Mesenchymal stem cell (in vitro differentiated cells and primary cell): ENCODE data around the gene ZBTB7C.

Source experiments
- DNase-seq: peaks from one replicate; pipeline ENCODE4 v3.0.0-alpha.2; 2013
- H2AFZ ChIP-seq: one replicate; pipeline ENCODE4 v1.6.1; 2013; ENCODE audit warnings: low read depth, mild to moderate bottlenecking, control low read depth, inconsistent platforms, low read length, moderate library complexity
- H2AK5ac ChIP-seq: 2 replicates; pipeline ENCODE4 v1.6.1; 2013; ENCODE audit warnings: low read length, moderate library complexity, mild to moderate bottlenecking, inconsistent platforms; ENCODE audit not compliant: severe bottlenecking
- H2BK120ac ChIP-seq: one replicate; pipeline ENCODE4 v1.6.1; 2013; ENCODE audit warnings: low read depth, mild to moderate bottlenecking, inconsistent platforms, low read length, moderate library complexity
- H2BK12ac ChIP-seq, 2 experiments: one replicate each; pipeline ENCODE4 v1.6.1; 2013; ENCODE audit warnings: inconsistent platforms in 2 of 2, low read length in 2 of 2, mild to moderate bottlenecking in 2 of 2, moderate library complexity in 2 of 2, control low read depth in 1 of 2
- H2BK15ac ChIP-seq: one replicate; pipeline ENCODE4 v1.6.1; 2013; ENCODE audit warnings: mild to moderate bottlenecking, low read depth, inconsistent platforms; ENCODE audit not compliant: poor library complexity, severe bottlenecking
- H2BK5ac ChIP-seq: 2 replicates; pipeline ENCODE4 v1.6.1; 2013; ENCODE audit warnings: low read depth, mild to moderate bottlenecking, low read length, control low read depth, inconsistent platforms; ENCODE audit not compliant: poor library complexity, severe bottlenecking
- H3K14ac ChIP-seq, 2 experiments: one replicate each; pipeline ENCODE4 v1.6.1; 2013; ENCODE audit warnings: inconsistent platforms in 2 of 2, low read length in 2 of 2, control low read depth in 1 of 2, mild to moderate bottlenecking in 1 of 2, moderate library complexity in 1 of 2
- H3K18ac ChIP-seq, 2 experiments: one replicate each; pipeline ENCODE4 v1.6.1; 2013; ENCODE audit warnings: inconsistent platforms in 2 of 2, low read length in 2 of 2, control low read depth in 1 of 2, low read depth in 1 of 2, mild to moderate bottlenecking in 1 of 2
- H3K23ac ChIP-seq, 2 experiments: one replicate each; pipeline ENCODE4 v1.6.1; 2013; ENCODE audit warnings: inconsistent platforms in 2 of 2, low read length in 2 of 2, mild to moderate bottlenecking in 2 of 2, moderate library complexity in 2 of 2, control low read depth in 1 of 2
- H3K27ac ChIP-seq: 2 replicates; pipeline ENCODE4 v1.5.1; 2013; ENCODE audit warnings: mild to moderate bottlenecking, moderate library complexity, low read length, control low read depth, inconsistent platforms; ENCODE audit not compliant: poor library complexity, severe bottlenecking
- H3K27me3 ChIP-seq, 2 experiments: 2 replicates each; pipeline versions ENCODE4 v1.6.1 to v1.7.0; 2013; ENCODE audit warnings: low read length in 2 of 2, mild to moderate bottlenecking in 2 of 2, moderate library complexity in 2 of 2, control low read depth in 1 of 2, inconsistent platforms in 1 of 2; ENCODE audit not compliant: control insufficient read depth in 1 of 2, insufficient read depth in 1 of 2
- H3K36me3 ChIP-seq, 2 experiments: 2 replicates each; pipeline versions ENCODE4 v1.6.1 to v1.7.0; 2013; ENCODE audit warnings: low read length in 2 of 2, control low read depth in 1 of 2, inconsistent platforms in 1 of 2, low read depth in 1 of 2, mild to moderate bottlenecking in 1 of 2; ENCODE audit not compliant: insufficient read depth in 2 of 2, control insufficient read depth in 1 of 2
- H3K4ac ChIP-seq, 2 experiments: one replicate each; pipeline ENCODE4 v1.6.1; 2013; ENCODE audit warnings: inconsistent platforms in 2 of 2, low read length in 2 of 2, mild to moderate bottlenecking in 2 of 2, moderate library complexity in 2 of 2, control low read depth in 1 of 2, low read depth in 1 of 2
- H3K4me1 ChIP-seq: 2 replicates; pipeline ENCODE4 v1.6.1; 2013; ENCODE audit warnings: low read depth, low read length, control low read depth; ENCODE audit not compliant: control insufficient read depth, insufficient read depth
- H3K4me2 ChIP-seq: 2 replicates; pipeline ENCODE4 v1.6.1; 2013; ENCODE audit warnings: low read length, mild to moderate bottlenecking, inconsistent platforms; ENCODE audit not compliant: poor library complexity, severe bottlenecking
- H3K4me3 ChIP-seq, 2 experiments: 2 replicates each; pipeline versions ENCODE4 v1.5.1 to v1.7.0; 2013; ENCODE audit warnings: low read length in 2 of 2, mild to moderate bottlenecking in 2 of 2, control low read depth in 1 of 2, low read depth in 1 of 2; ENCODE audit not compliant: insufficient read depth in 1 of 2
- H3K79me1 ChIP-seq: replicated peaks from 2 replicates; pipeline ENCODE4 v1.6.1; 2013; ENCODE audit warnings: mild to moderate bottlenecking, control low read depth, low read length, inconsistent platforms; ENCODE audit not compliant: poor library complexity, severe bottlenecking
- H3K9ac ChIP-seq: 2 replicates; pipeline ENCODE4 v1.7.0; 2013; ENCODE audit warnings: mild to moderate bottlenecking, low read length, moderate library complexity
- H3K9me3 ChIP-seq: 2 replicates; pipeline ENCODE4 v1.7.0; 2013; ENCODE audit warnings: mild to moderate bottlenecking, low read length; ENCODE audit not compliant: control insufficient read depth
- H4K8ac ChIP-seq: one replicate; pipeline ENCODE4 v1.6.1; 2013; ENCODE audit warnings: inconsistent platforms, mild to moderate bottlenecking, low read length, moderate library complexity
- H4K91ac ChIP-seq: one replicate; pipeline ENCODE4 v1.6.1; 2013; ENCODE audit warnings: mild to moderate bottlenecking, low read length, inconsistent platforms
- WGBS: methylation state at CpG from one replicate; pipeline ENCODE4 v1.1.7; 2013; ENCODE audit warnings: mixed read lengths; 5-methylcytosine and 5-hydroxymethylcytosine counted together

ZBTB7C gene

DNA sequence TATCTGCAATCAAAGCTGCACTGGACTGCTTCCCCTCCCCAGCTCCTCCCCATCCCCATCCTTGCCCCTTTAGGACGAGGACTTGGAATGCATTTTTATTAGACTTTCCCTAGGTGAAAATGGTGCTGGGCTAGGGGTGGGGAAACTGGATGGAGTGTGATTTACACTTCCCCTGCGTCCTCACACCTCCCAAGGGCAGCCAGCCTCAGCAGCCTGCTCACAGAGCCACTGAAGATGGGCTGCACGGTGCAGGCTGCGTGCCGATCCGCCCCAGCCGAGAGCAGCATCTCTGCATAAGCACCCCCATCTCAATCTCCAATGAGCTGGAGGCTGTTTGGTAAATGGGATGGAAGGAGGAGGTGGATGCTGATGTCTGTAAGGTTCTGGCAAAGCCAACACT, 87.6 kb downstream of the ZBTB7C start:
- H3K9ac ChIP-seq: no peak overlapping the region
- H3K4me3 ChIP-seq: no peak overlapping the region
- no peak overlapping the region for H3K27ac ChIP-seq
- 40% methylated on average over 1 of the region's 7 CpGs for WGBS
- no peaks in the 10 kb centered on the region for H3K9me3 ChIP-seq
- H2BK15ac ChIP-seq: no peak overlapping the region
- H4K8ac ChIP-seq: no peak overlapping the region
- DNase-seq: no peak
- no peak overlapping the region for H2BK120ac ChIP-seq
- H3K14ac ChIP-seq: no peak overlapping the region
- no peak overlapping the region for H2BK5ac ChIP-seq
- H2AFZ ChIP-seq: no peak overlapping the region
- H3K4ac ChIP-seq: no peak overlapping the region
- no peak overlapping the region for H3K4me2 ChIP-seq
- no peaks in the 10 kb centered on the region for H3K36me3 ChIP-seq
- no peak overlapping the region for H2AK5ac ChIP-seq
- no peaks in the 10 kb centered on the region for H3K79me1 ChIP-seq
- no peak overlapping the region for H2BK12ac ChIP-seq
- H3K18ac ChIP-seq: no peak overlapping the region
- no peak overlapping the region for H4K91ac ChIP-seq
- H3K23ac ChIP-seq: no peak overlapping the region
- no peaks in the 10 kb centered on the region for H3K27me3 ChIP-seq
- H3K4me1 ChIP-seq: peaks cover 6% of the 10 kb centered on the region

DNA sequence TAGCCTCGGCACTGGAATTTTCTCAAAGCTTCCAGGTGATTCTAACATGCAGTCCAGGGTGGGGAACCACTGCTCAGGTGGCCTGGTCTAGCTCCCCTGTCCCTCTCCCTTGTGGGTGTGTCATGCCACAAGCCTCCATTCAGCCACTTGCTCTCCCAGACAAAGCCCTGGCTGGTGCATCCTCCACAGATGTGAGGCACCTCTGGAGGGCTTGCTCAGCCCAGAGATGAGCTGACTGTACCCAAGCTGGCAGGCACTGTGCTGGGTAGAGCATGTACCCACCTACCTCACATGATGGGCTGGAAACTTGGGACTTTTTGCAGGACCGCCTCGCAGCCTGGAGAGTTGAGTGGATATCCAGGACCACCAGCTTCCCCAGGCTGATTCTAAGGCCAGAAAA, 88.1 kb downstream of the ZBTB7C start:
- Histone ChIP-seq H2AFZ (no peak overlapping the region), H4K8ac (no peak overlapping the region), H2BK5ac (no peak overlapping the region)

DNA sequence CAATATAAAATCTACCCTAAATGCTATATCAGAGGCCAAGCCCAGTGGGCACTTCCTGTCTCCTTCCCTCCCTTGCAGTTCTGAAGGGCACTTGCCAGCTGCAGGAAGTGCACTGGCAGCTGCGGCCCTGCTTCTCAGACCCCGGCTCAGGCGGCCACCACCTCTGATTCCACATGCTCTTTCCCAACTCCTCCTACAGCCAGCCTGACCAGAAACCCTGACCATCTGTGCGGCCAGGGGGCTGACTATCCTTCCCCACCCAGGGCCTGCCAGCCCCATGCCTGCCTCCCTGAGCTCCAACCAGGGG, 88.6 kb downstream of the ZBTB7C start:
- Histone ChIP-seq H3K14ac (no peak overlapping the region), H2AFZ (no peak overlapping the region), H3K27ac (no peak overlapping the region), H4K91ac (peak overlapping the region; percentile 14), H2BK5ac (no peak overlapping the region), H2AK5ac (no peak overlapping the region), H3K4me3 (no peak overlapping the region), H3K4me2 (no peak overlapping the region), H4K8ac (no peak overlapping the region), H3K36me3 (no peaks in the 10 kb centered on the region), H2BK12ac (peak overlapping the region; percentile 43 to 73), H3K9me3 (no peaks in the 10 kb centered on the region), H2BK120ac (no peak overlapping the region), H3K9ac (no peak overlapping the region), H3K4me1 (peaks cover 6% of the 10 kb centered on the region), H3K4ac (no peak overlapping the region), H3K27me3 (peaks cover 2 to 4% of the 10 kb centered on the region in 2 experiments), H3K18ac (no peak overlapping the region), H2BK15ac (peak overlapping the region; percentile 66), H3K23ac (no peak overlapping the region), H3K79me1 (no peaks in the 10 kb centered on the region)
- WGBS: 92% methylated on average over 4 of the region's 4 CpGs
- DNase-seq: no peak

More for the DNA sequence above, 88.1 kb downstream of the ZBTB7C start:
- Histone ChIP-seq H3K18ac (no peak overlapping the region), H3K27me3 (no peaks in the 10 kb centered on the region), H2BK120ac (peak overlapping the region; percentile 1), H2AK5ac (no peak overlapping the region), H3K27ac (no peak overlapping the region), H3K4me3 (no peak overlapping the region), H3K9ac (no peak overlapping the region), H2BK12ac (peak overlapping the region in 1 of 2 experiments; percentile 15), H3K23ac (no peak overlapping the region), H3K79me1 (no peaks in the 10 kb centered on the region), H3K14ac (no peak overlapping the region), H4K91ac (no peak overlapping the region), H3K4me1 (peaks cover 6% of the 10 kb centered on the region), H3K4me2 (no peak overlapping the region), H3K36me3 (no peaks in the 10 kb centered on the region), H3K4ac (no peak overlapping the region), H3K9me3 (no peaks in the 10 kb centered on the region), H2BK15ac (no peak overlapping the region)
- no peak for DNase-seq
- 96% methylated on average over 3 of the region's 3 CpGs for WGBS

DNA sequence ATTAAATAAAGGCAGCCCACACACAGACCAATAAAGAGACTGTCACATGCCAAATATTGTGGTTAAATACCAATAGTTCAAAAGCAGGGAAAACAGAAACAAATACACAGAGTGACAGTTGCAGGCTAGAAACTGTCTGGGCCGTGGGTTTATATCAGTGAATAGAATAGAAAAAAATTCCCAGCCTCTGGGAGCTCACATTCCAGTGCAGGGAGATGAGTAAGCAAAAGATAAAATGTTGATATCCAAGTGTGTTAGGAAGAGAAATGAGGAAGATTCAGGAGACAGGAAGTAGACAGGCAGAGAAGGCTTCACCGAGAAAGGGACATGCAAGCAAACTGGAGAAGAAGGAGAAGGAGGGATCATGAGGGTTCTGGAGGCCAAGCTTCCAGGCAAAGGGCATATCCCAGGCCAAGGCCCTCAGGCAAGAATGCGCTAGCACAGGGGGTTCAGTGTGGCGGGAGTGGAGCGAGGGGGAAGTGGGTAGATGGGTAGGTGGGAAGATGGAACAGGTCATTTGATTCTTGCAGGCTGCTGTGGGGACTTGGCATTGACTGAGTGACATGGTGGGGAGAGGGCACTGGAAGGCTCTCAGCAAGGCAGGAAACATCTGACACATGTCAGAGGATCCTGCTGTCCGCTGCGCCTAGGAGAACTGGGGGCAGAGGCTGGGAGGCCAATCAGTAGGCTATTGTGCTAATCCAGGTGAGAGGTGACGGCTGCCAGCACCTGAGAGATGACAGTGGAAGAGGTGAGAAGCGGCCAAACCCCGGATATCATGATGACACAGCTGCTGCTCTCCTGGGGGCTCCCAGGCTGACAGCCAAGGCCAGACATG, 89.2 kb downstream of the ZBTB7C start:
- peak overlapping the region in 1 of 2 experiments; percentile 62 for H3K14ac ChIP-seq
- peak overlapping the region; percentile 8 for H2AFZ ChIP-seq
- peak overlapping the region; percentile 66 for H2BK15ac ChIP-seq
- peak overlapping the region; percentile 29 to 73 for H2BK12ac ChIP-seq
- DNase-seq: peak; percentile 72
- no peak overlapping the region for H3K23ac ChIP-seq
- peak overlapping the region; percentile 36 for H4K91ac ChIP-seq
- H3K4me3 ChIP-seq: no peak overlapping the region
- H2BK120ac ChIP-seq: no peak overlapping the region
- H3K9me3 ChIP-seq: no peaks in the 10 kb centered on the region
- H3K27ac ChIP-seq: no peak overlapping the region
- H3K18ac ChIP-seq: peak overlapping the region; percentile 3 to 79
- peaks cover 8 to 9% of the 10 kb centered on the region in 2 experiments for H3K27me3 ChIP-seq
- H2BK5ac ChIP-seq: no peak overlapping the region
- peaks cover 6% of the 10 kb centered on the region for H3K4me1 ChIP-seq
- H2AK5ac ChIP-seq: no peak overlapping the region
- no peak overlapping the region for H3K4me2 ChIP-seq
- H3K79me1 ChIP-seq: no peaks in the 10 kb centered on the region
- 69% methylated on average over 10 of the region's 10 CpGs for WGBS
- H3K36me3 ChIP-seq: no peaks in the 10 kb centered on the region
- H3K9ac ChIP-seq: peak overlapping the region; percentile 14
- peak overlapping the region; percentile 71 to 74 for H3K4ac ChIP-seq
- peak overlapping the region; percentile 9 for H4K8ac ChIP-seq
